H9 (cell line): ENCODE measurements around the gene SCUBE3. TPM values are rescaled to one million over a fixed set of nuclear protein-coding genes. Genes with fewer than 3 reads are reported as not detected.

Source experiments
- DNase-seq: peaks from one replicate; pipeline ENCODE4 v3.0.0-alpha.2; 2017
- H2AFZ ChIP-seq: one replicate; pipeline ENCODE4 v1.6.1; 2013; ENCODE audit warnings: mild to moderate bottlenecking, low read length, control low read depth, moderate library complexity
- H2AK5ac ChIP-seq: 2 replicates; pipeline ENCODE4 v1.6.1; 2013; ENCODE audit warnings: low read length, control low read depth, mixed read lengths; ENCODE audit not compliant: insufficient read length
- H2BK120ac ChIP-seq: one replicate; pipeline ENCODE4 v1.6.1; 2013; ENCODE audit warnings: low read depth, mild to moderate bottlenecking, low read length, control low read depth, inconsistent platforms; ENCODE audit not compliant: poor library complexity, severe bottlenecking
- H2BK12ac ChIP-seq: 2 replicates; pipeline ENCODE4 v1.6.1; 2013; ENCODE audit warnings: low read length, control low read depth, mixed read lengths, low read depth; ENCODE audit not compliant: insufficient read length
- H2BK15ac ChIP-seq: 2 replicates; pipeline ENCODE4 v1.6.1; 2013; ENCODE audit warnings: low read depth, low read length, control low read depth
- H2BK20ac ChIP-seq: one replicate; pipeline ENCODE4 v1.6.1; 2013; ENCODE audit warnings: low read depth, mild to moderate bottlenecking, low read length, control low read depth, inconsistent platforms; ENCODE audit not compliant: poor library complexity, severe bottlenecking
- H2BK5ac ChIP-seq: 2 replicates; pipeline ENCODE4 v1.6.1; 2013; ENCODE audit warnings: low read length, control low read depth, mixed read lengths; ENCODE audit not compliant: insufficient read length
- H3K14ac ChIP-seq: 2 replicates; pipeline ENCODE4 v1.6.1; 2013; ENCODE audit warnings: low read length, control low read depth; ENCODE audit not compliant: insufficient read depth
- H3K18ac ChIP-seq: 2 replicates; pipeline ENCODE4 v1.6.1; 2013; ENCODE audit warnings: low read depth, mild to moderate bottlenecking, mixed read lengths, low read length, control low read depth; ENCODE audit not compliant: insufficient read length
- H3K23ac ChIP-seq: 2 replicates; pipeline ENCODE4 v1.6.1; 2013; ENCODE audit warnings: low read length, control low read depth, mixed read lengths, low read depth; ENCODE audit not compliant: insufficient read length
- H3K23me2 ChIP-seq: 2 replicates; pipeline ENCODE4 v1.6.1; 2013; ENCODE audit warnings: low read depth, mild to moderate bottlenecking, mixed read lengths, low read length, control low read depth; ENCODE audit not compliant: insufficient read length, poor library complexity, severe bottlenecking
- H3K27ac ChIP-seq: 2 replicates; pipeline ENCODE4 v1.5.1; 2013; ENCODE audit warnings: low read length, control low read depth, mixed read lengths, low read depth; ENCODE audit not compliant: insufficient read length
- H3K27me3 ChIP-seq: 2 replicates; pipeline ENCODE4 v1.6.1; 2013; ENCODE audit warnings: low read length, control low read depth, inconsistent platforms; ENCODE audit not compliant: insufficient read depth
- H3K4ac ChIP-seq: 2 replicates; pipeline ENCODE4 v1.6.1; 2013; ENCODE audit warnings: low read depth, mild to moderate bottlenecking, control low read depth, inconsistent platforms, low read length, moderate library complexity
- H3K4me1 ChIP-seq: 2 replicates; pipeline ENCODE4 v1.6.1; 2013; ENCODE audit warnings: low read length, control low read depth, inconsistent platforms; ENCODE audit not compliant: insufficient read depth
- H3K4me2 ChIP-seq: 2 replicates; pipeline ENCODE4 v1.6.1; 2013; ENCODE audit warnings: low read length, control low read depth, mixed read lengths; ENCODE audit not compliant: insufficient read length, insufficient read depth
- H3K56ac ChIP-seq: 2 replicates; pipeline ENCODE4 v1.6.1; 2013; ENCODE audit warnings: low read depth, mild to moderate bottlenecking, mixed read lengths, low read length, control low read depth; ENCODE audit not compliant: insufficient read length
- H3K79me1 ChIP-seq: 2 replicates; pipeline ENCODE4 v1.6.1; 2013; ENCODE audit warnings: low read depth, mild to moderate bottlenecking, moderate library complexity, low read length, control low read depth, inconsistent platforms; ENCODE audit not compliant: insufficient read depth, poor library complexity, severe bottlenecking
- H3K79me2 ChIP-seq: 2 replicates; pipeline ENCODE4 v1.6.1; 2013; ENCODE audit warnings: low read length, control low read depth, inconsistent platforms; ENCODE audit not compliant: insufficient read depth
- H3K9ac ChIP-seq: 2 replicates; pipeline ENCODE4 v1.6.1; 2013; ENCODE audit warnings: low read length, control low read depth, mixed read lengths; ENCODE audit not compliant: insufficient read length; ENCODE audit errors: extremely low read depth
- H3K9me3 ChIP-seq: one replicate; pipeline ENCODE4 v1.6.1; 2013; ENCODE audit warnings: low read depth, low read length, inconsistent platforms; ENCODE audit not compliant: control insufficient read depth
- H3T11ph ChIP-seq: one replicate; pipeline ENCODE4 v1.6.1; 2013; ENCODE audit warnings: mild to moderate bottlenecking, low read length, control low read depth, inconsistent platforms
- H4K20me1 ChIP-seq: one replicate; pipeline ENCODE4 v1.6.1; 2013; ENCODE audit not compliant: control insufficient read depth, insufficient read length, insufficient read depth
- H4K5ac ChIP-seq: 2 replicates; pipeline ENCODE4 v1.6.1; 2013; ENCODE audit warnings: low read depth, mild to moderate bottlenecking, mixed read lengths, low read length, control low read depth; ENCODE audit not compliant: insufficient read length
- H4K8ac ChIP-seq: replicated peaks from 2 replicates; pipeline ENCODE4 v1.6.1; 2013; ENCODE audit warnings: low read length, control low read depth, mixed read lengths, low read depth; ENCODE audit not compliant: insufficient read length
- H4K91ac ChIP-seq: 2 replicates; pipeline ENCODE4 v1.6.1; 2013; ENCODE audit warnings: low read depth, mild to moderate bottlenecking, moderate library complexity, mixed read lengths, low read length, control low read depth; ENCODE audit not compliant: insufficient read length
- H3K27ac Mint-ChIP-seq, 3 experiments: 2 replicates in 2 of 3; 3 replicates in 1 of 3; pipeline ENCODE4 v1.8.0; 2020 to 2021; ENCODE audit warnings: mixed read lengths in 3 of 3, mild to moderate bottlenecking in 1 of 3, moderate library complexity in 1 of 3
- H3K27me3 Mint-ChIP-seq: 2 replicates; pipeline ENCODE4 v1.8.0; 2021; ENCODE audit warnings: low read depth, mild to moderate bottlenecking, moderate library complexity, mixed read lengths
- H3K36me3 Mint-ChIP-seq, 3 experiments: 2 replicates in 2 of 3; 3 replicates in 1 of 3; pipeline ENCODE4 v1.8.0; 2020 to 2021; ENCODE audit warnings: low read depth in 3 of 3, mixed read lengths in 3 of 3; ENCODE audit not compliant: insufficient read depth in 1 of 3
- H3K4me1 Mint-ChIP-seq, 2 experiments: 2 replicates each; pipeline ENCODE4 v1.8.0; 2020; ENCODE audit warnings: mixed read lengths in 2 of 2
- H3K4me3 Mint-ChIP-seq, 2 experiments: 2 replicates in 1 of 2; 3 replicates in 1 of 2; pipeline ENCODE4 v1.8.0; 2020 to 2021; ENCODE audit warnings: mild to moderate bottlenecking in 2 of 2, mixed read lengths in 2 of 2, moderate library complexity in 1 of 2
- H3K9me3 Mint-ChIP-seq, 2 experiments: 2 replicates in 1 of 2; 3 replicates in 1 of 2; pipeline ENCODE4 v1.8.0; 2020; ENCODE audit warnings: mild to moderate bottlenecking in 2 of 2, mixed read lengths in 2 of 2, moderate library complexity in 1 of 2
- CTCF ChIP-seq: fragments of 200-600 bp; sonication (generic); conservative IDR thresholded peaks from 3 replicates; pipeline ENCODE4 v1.8.0; 2021; ENCODE audit warnings: antibody characterized with exemption, mild to moderate bottlenecking
- WGBS: extraction: QIAGEN DNeasy Blood & Tissue Kit; methylation state at CpG from one replicate; pipeline ENCODE4 v1.1.7; 2013; ENCODE audit warnings: missing lambda C conversion rate, low lambda C conversion rate, mixed read lengths; ENCODE audit not compliant: insufficient read length; ENCODE audit errors: extremely low coverage; 5-methylcytosine and 5-hydroxymethylcytosine counted together
- total RNA-seq: library from RNA; stranded (reverse); gene quantifications from 2 replicates; pipeline ENCODE4 v1.2.1, GENCODE V29; 2021

The SCUBE3 gene
- total RNA-seq, 1 experiment from 2014 or later: 2.7 TPM

- H3K4me1 Mint-ChIP-seq: peaks cover 20 to 21% of the 10 kb centered on the region in 2 experiments
- WGBS: no CpG with 5 or more reads among the region's 6 CpGs
Observed at GRCh38 chr6:35298625-35299140, 84.9 kb downstream of the SCUBE3 start.

More at GRCh38 chr6:35298625-35299140, 84.9 kb downstream of the SCUBE3 start:
- Histone ChIP-seq H4K5ac (no peak overlapping the region), H4K91ac (no peak overlapping the region), H3K79me2 (no peaks in the 10 kb centered on the region), H3K9me3 (no peaks in the 10 kb centered on the region), H3K56ac (no peak overlapping the region), H2AFZ (no peak overlapping the region), H2BK15ac (no peak overlapping the region), H2BK20ac (no peak overlapping the region), H3K23me2 (no peaks in the 10 kb centered on the region), H2AK5ac (no peak overlapping the region), H3K4me1 (peaks cover 2% of the 10 kb centered on the region; the same call in 1 of the 2 replicates), H2BK120ac (no peak overlapping the region), H2BK12ac (no peak overlapping the region), H3K79me1 (no peaks in the 10 kb centered on the region), H4K8ac (no peak overlapping the region), H3K27ac (no peak overlapping the region), H3K27me3 (no peaks in the 10 kb centered on the region), H3K9ac (no peak overlapping the region), H4K20me1 (no peaks in the 10 kb centered on the region), H2BK5ac (no peak overlapping the region), H3K18ac (no peak overlapping the region), H3K23ac (no peak overlapping the region), H3K14ac (no peak overlapping the region), H3K4me2 (peak overlapping the region; percentile 5), H3T11ph (no peak overlapping the region), H3K4ac (no peak overlapping the region)
- no peak for TF ChIP-seq CTCF
- 0 out of 7 replicates have a peak overlapping the region, but pooled peaks of 1 of the 3 experiments have one; percentile 32 for H3K27ac Mint-ChIP-seq
- H3K4me3 Mint-ChIP-seq: peak overlapping the region in 1 of 2 experiments; percentile 42; a peak in 1 of 5 replicates
- H3K27me3 Mint-ChIP-seq: no peaks in the 10 kb centered on the region; the same call in 1 of the 2 replicates
- no peaks in the 10 kb centered on the region for H3K9me3 Mint-ChIP-seq
- peaks cover 0 to 19% (median 19%) of the 10 kb centered on the region in 3 experiments; a peak in 5 of 7 replicates for H3K36me3 Mint-ChIP-seq
- no peak for DNase-seq
